GM19240 (cell line): ENCODE results near the gene UPB1.

Experiments
- DNase-seq: peaks from one replicate; pipeline ENCODE4 v3.0.0; 2011; ENCODE audit warnings: low spot score; ENCODE audit not compliant: insufficient read length

UPB1 gene

DNA sequence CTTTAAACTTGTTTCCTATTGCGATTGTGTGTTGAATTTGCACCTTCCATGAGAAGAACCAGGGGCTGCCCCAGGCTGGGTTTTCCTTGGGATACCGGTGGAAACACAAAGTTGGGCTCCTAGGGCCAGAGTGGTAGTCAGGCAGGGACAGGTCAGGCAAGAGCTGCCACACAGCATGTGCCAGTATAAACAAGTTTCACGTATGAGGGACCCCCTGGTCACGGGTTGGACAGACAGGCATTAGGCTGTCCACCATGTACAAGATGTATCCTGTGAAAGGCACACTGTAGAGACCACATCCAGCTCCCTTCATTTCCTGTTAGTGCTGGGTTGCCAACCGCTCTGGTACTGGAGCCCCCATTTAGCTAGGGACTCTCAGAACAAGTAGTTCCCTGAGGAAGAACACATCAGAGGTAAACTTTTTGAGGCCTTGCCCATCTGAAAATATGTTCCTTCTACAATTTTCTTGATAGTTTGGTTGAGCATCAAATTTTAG lies 8.8 kb downstream of the UPB1 start:
- DNase-seq: no peak

DNA sequence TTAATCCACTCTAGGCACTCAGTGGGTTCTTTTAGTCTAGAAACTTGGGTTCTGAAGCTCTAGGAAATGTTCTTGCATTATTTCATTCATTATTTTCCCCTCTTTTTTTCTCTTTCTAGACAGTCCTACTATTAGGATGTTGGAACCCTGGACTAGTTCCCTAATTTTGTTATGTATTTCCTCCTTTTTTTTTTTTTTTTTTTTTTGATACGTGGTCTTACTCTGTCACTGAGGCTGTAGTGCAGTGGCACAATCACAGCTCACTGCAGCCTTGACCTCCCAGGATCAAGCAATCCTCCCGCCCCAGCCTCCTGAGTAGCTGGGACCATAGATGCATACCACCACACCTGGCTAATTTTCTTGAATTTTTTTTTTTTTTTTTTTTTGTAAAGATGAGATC lies 9.4 kb downstream of the UPB1 start:
- no peak for DNase-seq

DNA sequence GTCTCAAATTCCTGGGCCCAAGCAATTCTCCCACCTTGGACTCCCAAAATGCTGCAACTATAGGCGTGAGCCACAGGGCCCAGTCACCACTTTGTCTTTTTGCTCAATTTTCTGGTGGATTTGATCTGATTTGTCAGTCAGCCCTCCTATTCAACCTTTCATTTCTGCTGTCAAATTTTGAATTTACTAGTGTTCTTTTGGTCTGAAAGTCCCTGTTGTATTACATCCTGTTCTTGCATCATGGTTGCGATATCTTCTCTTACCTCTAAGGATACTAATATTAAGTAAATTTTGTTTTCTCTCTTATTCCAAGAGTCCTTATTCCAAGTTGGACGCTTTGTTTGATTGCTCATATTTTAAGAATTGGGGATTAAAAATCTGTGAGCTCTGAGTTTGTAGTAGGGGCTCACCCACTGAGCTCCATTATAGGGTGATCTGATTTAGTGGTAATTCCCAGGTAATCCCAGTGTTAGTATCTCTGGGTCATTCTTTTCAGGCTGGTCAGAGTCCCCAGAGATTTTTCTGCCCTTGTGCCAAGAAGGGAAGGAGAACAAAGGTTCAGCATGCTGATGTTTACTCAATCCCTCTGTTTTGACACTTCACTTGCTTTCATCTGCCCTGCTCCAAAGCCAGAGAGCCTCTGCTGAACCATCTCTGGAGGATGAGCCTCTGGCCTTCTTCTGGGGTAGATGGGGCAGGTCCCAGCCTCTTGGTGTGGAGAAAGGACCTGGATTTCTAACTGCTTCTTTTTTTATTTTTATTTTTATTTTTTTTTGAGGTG lies 10.0 kb downstream of the UPB1 start:
- no peak for DNase-seq

- no peak for DNase-seq
Observed at GRCh38 chr22:24506802-24507438, 11.8 kb downstream of the UPB1 start.

- DNase-seq: no peak
Observed at GRCh38 chr22:24507716-24508115, 12.6 kb downstream of the UPB1 start.

DNA sequence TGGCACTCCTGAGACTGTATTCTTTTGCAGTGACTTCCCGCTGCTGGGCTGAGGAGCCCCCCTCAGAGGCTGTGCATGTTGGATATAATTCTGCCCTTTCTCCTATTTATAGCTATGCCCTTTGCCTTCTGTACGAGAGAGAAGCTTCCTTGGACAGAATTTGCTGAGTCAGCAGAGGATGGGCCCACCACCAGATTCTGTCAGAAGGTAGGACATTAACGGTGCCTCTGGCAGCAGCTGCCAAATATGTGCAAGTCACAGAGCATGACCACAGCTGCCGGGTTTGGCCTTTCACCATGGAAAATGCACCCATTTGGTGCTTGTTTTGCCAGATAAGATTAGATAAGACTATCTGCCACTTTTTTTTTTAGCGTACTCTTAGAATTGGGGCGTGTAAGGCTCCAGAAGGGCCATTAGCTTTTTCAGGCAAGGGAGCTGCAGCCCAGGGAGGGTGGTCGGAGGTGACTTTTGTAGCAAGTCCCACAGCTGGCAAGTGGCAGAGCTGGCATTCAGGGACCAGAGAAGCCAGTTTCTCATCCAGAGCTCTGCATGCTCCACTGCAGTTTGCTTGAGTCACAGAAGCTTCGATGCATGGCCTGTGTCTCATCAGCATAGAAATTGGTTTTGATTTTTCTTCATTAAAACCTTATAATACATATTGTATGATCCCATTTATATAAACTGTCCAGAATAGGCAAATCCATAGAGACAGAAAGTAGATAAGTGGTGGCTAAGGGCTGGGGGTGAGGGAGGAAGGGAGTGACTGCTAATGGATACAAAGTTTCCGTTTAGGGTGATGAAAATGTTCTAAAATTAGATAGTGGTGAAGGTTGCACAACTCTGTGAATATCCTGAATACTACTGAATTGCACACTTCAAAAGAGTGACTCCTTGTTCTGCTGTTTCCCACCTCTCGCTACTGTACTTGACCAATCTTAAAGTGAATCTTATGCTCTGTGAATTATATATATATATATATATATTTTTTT lies 15.8 kb downstream of the UPB1 start:
- DNase-seq: no peak

DNA sequence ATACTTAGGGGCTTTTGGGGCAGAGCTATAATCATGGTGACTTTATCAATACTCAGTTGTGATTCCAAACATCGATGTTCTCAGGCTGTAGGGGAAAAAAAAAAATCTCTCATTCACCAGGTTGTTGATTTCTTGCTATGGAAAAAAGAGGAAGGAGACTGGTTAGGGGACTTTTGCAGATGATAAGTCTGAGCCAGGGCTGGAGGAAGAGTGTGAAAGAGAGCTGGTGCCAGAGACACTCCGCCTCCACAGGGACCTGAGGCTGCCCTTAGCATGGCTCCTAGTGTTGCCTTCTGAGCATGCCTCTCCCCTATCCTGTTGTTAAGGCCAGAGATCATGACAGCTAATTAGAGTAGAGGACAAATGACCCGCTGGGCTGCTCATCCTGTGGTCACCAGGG lies 16.9 kb downstream of the UPB1 start:
- no peak for DNase-seq

DNA sequence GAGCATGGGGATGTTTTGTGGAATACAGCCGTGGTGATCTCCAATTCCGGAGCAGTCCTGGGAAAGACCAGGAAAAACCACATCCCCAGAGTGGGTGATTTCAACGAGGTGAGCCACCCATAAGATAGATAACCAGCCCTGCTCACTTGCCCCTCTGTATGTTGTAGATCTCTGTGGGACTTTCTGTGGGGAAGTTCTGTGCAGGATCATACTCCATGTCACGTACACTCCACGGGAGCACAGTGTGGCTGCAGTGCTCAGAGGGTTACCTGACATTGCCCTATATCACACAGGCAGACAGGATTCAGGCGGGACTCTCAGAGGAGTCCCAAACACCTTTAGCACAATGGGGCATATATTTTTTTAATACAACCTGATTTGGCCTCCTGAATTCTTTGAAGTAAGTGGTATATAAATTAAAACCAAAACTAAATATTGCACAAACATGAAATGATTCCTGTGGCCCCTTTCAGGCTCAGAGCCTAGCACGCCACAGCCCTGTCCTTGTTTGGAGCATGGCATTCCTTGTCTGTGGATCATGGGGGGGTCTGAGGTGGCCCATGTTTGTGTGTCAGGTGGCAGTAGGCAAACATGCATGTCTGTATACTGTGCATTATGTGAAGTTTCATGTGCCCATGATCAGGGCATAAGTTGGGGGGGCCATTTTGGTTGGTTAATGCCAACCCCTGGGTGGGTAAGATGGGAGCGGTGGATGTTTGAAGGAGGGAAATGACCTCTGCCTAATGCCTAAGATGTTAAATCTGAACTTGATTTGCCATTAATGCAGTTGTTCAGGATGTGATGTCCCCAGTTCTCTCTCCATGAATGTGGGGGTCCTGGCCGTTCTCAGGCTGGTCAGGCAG lies 18.5 kb downstream of the UPB1 start:
- no peak for DNase-seq

DNA sequence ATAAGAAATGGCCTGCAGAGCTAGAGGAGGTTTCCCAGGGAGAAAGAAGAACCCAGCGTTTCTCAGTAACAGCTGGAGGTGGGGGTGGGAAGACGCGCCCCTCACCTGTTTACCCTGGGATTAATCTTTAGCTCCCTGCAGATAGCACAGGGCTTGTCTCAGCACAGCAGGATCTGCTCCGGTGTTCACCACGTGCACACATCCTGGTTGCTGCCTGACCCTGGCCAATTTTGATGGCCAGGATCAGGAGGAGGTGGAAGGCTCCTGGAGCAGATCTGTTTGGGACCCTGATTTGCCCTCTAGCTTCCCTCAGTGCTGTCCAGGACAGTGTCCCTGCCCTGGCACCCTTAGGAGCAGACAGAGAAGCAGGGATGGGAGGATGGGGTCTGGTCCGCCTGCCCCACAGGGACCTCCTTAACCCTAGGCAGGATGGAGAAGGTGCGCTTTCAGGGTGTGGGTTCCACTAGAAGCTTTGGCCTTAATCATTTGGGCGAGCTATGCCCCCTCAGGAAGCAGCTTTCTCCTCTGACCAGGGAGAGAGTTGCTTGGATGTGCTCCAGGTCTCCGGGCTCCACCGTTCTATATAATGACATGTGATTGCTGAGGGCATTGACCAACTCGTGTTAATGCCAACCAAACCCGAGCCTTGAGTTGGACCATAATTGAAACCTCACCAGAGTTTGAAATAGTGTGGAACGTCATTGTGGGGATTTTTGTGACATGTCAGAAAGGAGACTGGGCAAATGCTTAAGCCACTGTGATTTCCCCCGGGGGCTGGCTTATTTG lies 19.3 kb downstream of the UPB1 start:
- DNase-seq: no peak

DNA sequence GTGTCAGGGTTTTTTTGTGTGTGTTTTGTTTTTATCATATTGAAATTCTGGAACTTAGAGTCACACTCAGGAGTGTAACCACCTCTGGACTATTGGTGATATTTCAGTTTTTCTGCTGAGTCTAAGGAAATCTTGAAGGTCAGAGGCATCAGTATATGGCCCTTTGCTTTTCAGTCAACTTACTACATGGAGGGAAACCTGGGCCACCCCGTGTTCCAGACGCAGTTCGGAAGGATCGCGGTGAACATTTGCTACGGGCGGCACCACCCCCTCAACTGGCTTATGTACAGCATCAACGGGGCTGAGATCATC lies 19.9 kb downstream of the UPB1 start:
- no peak for DNase-seq

DNA sequence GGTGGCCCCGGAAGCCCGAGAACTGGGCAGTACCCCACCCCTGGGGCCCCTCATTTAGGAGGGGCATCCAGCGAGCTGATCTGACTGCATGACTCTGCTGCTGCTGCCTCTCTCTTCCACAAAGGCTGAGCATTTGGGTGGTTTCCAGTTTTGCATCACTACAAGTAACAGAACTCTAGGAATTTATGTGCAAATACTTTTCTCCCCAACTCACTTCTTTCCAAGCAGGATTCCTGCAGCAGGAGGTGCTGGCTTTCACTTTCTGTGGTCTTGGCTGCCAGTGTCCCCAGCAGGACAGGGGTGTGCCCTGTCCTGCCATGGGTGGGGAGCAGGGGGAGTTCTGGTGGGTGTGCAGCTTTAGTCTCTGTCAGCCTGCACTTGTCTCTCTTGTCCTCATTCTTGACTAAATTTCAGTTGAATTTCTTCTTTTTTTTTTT lies 21.2 kb downstream of the UPB1 start:
- DNase-seq: no peak

GRCh38 chr22:24517446-24517845 lies 22.3 kb downstream of the UPB1 start:
- no peak for DNase-seq

DNA sequence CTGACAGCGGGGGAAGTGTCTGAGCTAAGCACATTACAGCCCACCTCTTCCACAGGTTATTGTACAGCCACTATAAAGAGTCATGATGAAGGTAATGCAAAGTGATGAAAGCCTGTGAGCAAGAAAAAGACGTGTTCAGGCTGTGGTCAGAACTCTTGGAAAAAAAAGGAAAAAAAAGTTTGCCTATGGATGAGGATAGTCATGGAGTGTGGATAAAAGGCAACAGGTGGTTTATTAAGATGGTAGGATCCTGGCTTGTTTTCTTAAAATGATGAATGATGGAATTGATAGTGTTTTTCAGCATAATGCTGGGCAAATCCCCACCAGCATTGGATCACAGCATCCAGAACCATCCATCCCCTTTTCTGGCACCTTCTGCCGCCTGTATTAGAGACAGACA lies 23.1 kb downstream of the UPB1 start:
- DNase-seq: no peak

- DNase-seq: no peak
Observed at GRCh38 chr22:24518771-24519485, 23.8 kb downstream of the UPB1 start.

DNA sequence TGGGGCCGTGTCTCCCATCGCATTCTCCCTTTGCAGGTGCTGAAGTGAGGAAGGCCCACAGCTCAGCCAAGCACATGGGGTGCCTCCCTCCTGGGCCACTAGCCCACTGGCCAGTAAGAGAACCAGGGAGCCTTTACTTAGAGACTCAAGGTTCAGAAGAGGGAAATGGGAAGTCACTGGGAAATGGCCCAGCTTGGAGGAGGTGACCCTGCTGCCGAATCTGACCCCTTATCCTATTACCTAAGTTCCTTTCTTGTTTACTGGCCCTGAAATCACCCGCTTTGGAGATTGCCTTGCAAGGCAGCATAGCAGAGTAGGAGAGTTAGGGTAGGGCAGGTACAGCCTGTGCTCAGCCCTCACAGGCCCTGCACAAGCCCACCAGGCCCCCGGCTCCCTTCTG lies 24.4 kb downstream of the UPB1 start:
- DNase-seq: no peak

- no peak for DNase-seq
Observed at GRCh38 chr22:24521791-24522245, 26.7 kb downstream of the UPB1 start.

GRCh38 chr22:24523873-24524272 lies 28.7 kb downstream of the UPB1 start:
- no peak for DNase-seq

- peak; percentile 87 for DNase-seq
Observed at GRCh38 chr22:24525416-24526037, 30.4 kb downstream of the UPB1 start.

- no peak for DNase-seq
Observed at GRCh38 chr22:24526191-24526590, 31.1 kb downstream of the UPB1 start.
